Fibroblast of villous mesenchyme (primary cell): ENCODE data around the gene IPO13. TPM values are rescaled to one million over a fixed set of nuclear protein-coding genes. Genes with fewer than 3 reads are reported as not detected.

Experiments used
- DNase-seq: peaks from one replicate; pipeline ENCODE4 v3.0.0-alpha.2; 2010; ENCODE audit warnings: low read depth
- H3K4me3 ChIP-seq: 2 replicates; pipeline ENCODE4 v1.5.1; 2011; ENCODE audit warnings: low read depth, mild to moderate bottlenecking, low read length
- total RNA-seq: library from RNA; depleted of rRNA; stranded (reverse); fragments of >200 nt; gene quantifications from 2 replicates; pipeline ENCODE4 v1.2.3, GENCODE V29; 2012
- TF ChIP-seq, protein P1 (sequence below): IDR thresholded peaks from 2 replicates; pipeline ENCODE4 v1.5.1; 2012; ENCODE audit warnings: low read depth, mild to moderate bottlenecking, low read length; ENCODE audit not compliant: insufficient read depth

IPO13 gene
- total RNA-seq, 1 donor, result 20.7 TPM

DNA sequence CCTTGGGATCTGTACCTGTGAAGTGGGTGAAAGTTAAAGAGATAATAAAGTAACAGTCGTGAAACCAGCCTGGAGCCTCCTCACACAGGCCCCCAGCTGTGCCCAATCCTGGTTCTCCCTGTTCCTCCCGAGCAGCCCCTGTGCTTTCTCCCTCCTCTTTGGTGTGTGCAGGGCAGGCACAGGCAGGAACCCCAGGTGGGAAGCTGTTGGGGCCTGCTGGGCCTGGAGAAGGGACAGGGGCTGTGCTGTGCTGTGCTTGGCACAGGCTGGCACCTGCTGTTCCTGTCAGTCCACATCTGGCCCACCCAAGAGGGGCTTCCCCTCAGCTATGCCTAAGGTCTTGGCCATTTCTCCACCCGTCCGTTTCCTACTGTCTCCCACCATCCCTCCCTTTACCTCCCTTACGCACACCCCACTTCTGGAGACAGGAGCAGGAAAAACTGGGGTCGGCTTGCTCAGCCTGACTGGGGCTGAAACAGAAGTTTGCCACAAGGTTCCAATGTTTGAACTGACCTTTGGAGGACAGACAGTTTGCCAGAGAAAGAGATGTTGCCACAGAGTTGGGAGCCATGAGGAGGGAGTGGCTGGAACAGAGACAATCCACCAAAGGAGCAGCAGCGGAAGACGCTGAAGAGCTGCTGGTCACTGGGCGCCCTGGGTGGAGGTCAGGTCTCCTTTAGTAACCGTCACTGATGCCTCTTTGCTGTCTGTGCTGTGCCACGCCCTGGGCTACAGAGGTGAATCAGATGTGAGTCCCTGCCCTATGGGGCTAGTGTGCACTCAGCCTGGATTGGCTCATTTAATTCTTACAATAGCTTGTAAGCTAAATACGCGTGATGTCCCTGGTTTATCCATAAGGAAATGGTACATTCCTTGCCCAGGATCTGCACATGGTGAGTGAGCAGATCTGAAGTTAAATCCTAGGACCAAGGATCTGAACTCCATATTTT is 31.9 kb upstream of the IPO13 start:
- TF ChIP-seq, protein P1, sequence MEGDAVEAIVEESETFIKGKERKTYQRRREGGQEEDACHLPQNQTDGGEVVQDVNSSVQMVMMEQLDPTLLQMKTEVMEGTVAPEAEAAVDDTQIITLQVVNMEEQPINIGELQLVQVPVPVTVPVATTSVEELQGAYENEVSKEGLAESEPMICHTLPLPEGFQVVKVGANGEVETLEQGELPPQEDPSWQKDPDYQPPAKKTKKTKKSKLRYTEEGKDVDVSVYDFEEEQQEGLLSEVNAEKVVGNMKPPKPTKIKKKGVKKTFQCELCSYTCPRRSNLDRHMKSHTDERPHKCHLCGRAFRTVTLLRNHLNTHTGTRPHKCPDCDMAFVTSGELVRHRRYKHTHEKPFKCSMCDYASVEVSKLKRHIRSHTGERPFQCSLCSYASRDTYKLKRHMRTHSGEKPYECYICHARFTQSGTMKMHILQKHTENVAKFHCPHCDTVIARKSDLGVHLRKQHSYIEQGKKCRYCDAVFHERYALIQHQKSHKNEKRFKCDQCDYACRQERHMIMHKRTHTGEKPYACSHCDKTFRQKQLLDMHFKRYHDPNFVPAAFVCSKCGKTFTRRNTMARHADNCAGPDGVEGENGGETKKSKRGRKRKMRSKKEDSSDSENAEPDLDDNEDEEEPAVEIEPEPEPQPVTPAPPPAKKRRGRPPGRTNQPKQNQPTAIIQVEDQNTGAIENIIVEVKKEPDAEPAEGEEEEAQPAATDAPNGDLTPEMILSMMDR, result no peak
- DNase-seq, result no peak
- H3K4me3 ChIP-seq, result no peak overlapping the region

DNA sequence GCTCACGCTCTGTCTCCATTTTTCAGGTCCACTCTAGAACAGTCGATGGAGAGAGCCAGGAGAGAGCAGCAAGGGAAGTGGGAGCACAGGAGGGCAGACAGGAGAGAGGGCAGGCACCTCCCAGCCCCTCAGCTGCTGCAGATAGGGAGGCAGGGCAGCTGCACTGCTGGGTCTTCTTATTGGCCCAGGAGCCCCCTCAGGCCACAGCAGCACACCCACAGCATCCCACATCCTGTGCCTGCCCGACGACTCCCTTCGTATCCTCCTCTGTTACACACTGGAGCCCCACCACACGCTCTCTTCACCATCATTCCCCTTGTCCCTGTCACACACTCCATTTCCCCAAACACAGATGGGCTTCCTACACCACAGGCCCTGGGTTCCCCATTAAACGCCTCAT is 26.8 kb upstream of the IPO13 start:
- H3K4me3 ChIP-seq, result no peak overlapping the region
- no peak for DNase-seq
- TF ChIP-seq, protein P1, result no peak

DNA sequence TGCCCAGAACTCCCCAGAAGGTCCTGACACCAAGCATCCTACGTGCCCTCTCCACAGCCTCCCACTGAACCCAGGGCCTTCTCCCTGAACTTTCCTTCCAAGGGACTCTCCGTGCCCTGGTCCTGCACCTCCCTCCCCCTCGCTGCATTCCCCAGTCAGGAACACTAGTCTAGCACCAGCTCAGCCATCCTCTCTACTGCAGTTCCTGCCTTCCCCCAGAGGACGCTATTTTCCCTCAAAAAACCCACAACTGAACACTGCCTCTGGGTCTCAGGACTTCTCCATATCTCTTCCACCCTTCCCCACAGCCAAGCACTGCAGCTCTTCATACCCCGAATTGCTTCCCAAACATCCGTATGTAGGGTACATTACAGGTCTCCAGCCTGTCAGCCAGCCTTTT is 25.7 kb upstream of the IPO13 start:
- TF ChIP-seq, protein P1, result no peak

DNA sequence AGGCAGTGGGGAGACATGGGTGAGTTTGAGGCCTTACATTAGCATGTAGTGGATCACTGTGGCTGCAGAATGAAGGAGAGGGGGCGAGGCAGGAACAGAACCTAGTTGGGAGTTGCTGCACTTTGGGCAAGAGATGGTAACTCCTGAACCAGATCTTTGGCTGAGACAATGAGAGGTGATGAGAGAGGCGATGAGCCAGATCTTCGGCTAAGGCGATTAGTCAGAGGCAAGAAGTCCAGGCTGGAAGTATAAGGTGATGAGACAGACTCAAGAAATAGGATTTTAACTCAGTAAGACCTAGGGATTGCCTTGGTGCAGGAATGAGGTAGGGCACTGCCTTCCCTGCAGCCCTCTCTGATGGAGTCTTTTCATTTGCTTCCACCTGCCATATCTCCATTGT is 22.2 kb upstream of the IPO13 start:
- DNase-seq, result no peak
- TF ChIP-seq, protein P1, result no peak
- no peak overlapping the region for H3K4me3 ChIP-seq

More for the DNA sequence above, 25.7 kb upstream of the IPO13 start:
- DNase-seq, result no peak
- H3K4me3 ChIP-seq, result no peak overlapping the region

DNA sequence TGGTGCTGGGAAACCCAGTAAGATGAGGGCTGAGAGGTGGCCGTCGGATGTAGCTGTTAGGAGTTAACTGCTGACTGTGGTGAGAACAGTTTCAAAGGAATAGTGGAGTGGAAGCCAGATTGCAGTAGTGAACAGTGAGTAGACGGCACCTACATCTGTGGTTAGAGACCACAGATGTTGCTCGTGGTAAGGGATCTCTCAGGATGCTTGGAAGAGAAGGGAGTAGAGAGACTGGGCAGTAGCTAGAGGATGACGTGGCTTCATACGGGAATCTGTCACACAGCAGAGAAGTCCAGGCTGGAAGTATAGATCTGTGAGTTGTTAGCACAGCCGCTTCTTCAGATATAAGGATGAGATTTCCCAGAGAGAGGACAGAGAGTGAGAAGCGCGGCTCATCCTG is 20.9 kb upstream of the IPO13 start:
- DNase-seq, result no peak
- no peak overlapping the region for H3K4me3 ChIP-seq
- TF ChIP-seq, protein P1, result no peak

DNA sequence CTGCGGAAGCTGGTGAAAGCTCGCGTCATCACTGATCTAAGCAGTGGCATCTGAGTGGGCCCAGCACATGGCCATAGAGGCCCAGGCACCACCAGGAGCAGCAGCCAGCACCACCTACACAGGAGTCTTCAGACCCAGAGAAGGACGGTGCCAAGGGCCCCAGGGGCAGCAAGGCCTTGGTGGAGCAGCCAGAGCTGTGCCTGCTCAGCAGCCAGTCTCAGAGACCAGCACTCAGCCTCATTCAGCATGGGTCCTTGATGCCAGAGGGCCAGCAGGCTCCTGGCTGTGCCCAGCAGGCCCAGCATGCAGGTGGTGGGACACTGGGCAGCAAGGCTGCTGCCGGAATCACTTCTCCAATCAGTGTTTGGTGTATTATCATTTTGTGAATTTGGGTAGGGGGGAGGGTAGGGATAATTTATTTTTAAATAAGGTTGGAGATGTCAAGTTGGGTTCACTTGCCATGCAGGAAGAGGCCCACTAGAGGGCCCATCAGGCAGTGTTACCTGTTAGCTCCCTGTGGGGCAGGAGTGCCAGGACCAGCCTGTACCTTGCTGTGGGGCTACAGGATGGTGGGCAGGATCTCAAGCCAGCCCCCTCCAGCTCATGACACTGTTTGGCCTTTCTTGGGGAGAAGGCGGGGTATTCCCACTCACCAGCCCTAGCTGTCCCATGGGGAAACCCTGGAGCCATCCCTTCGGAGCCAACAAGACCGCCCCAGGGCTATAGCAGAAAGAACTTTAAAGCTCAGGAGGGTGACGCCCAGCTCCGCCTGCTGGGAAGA is 16.4 kb upstream of the IPO13 start:
- no peak for DNase-seq
- TF ChIP-seq, protein P1, result peak; percentile 38
- no peak overlapping the region for H3K4me3 ChIP-seq
